IMR-90 (cell line): ENCODE data around the gene PSAP. TPM values are rescaled to one million over a fixed set of nuclear protein-coding genes. Genes with fewer than 3 reads are reported as not detected.

Experiments used
- ATAC-seq: fragments of 200-7000 bp; cut with Tn5 transposase; 2 replicates; pipeline ENCODE4 v1.9.1; 2020; ENCODE audit warnings: low read depth, mild to moderate bottlenecking, moderate library complexity
- BruUV-seq: library from RNA; stranded (reverse); fragments of 400-500 nt; replicated peaks from 2 replicates; lab custom pipeline; 2021; lab: Mats Ljungman, UMichigan
- CTCF ChIA-PET: fragments of 300-600 bp; formaldehyde crosslinking; extraction: SDS; loops from one replicate; lab custom pipeline; 2021; ENCODE audit warnings: antibody characterized with exemption; lab: Yijun Ruan, JAX
- POLR2A ChIA-PET: fragments of 300-600 bp; sonication (Branson Sonifier 250); formaldehyde crosslinking; loops from one replicate; lab custom pipeline; 2022; ENCODE audit warnings: antibody characterized with exemption; ENCODE audit not compliant: unreplicated experiment; lab: Charles Lee
- DNase-seq: peaks from one replicate; pipeline ENCODE4 v3.0.0; 2013
- H2AFZ ChIP-seq: replicated peaks from 2 replicates; pipeline ENCODE3; 2013; ENCODE audit warnings: low read length, mild to moderate bottlenecking; ENCODE audit not compliant: poor library complexity
- H2AK5ac ChIP-seq: 2 replicates; pipeline ENCODE4 v1.6.1; 2013; ENCODE audit warnings: low read depth, low read length, inconsistent platforms
- H2AK9ac ChIP-seq: replicated peaks from 2 replicates; pipeline ENCODE3; 2013; ENCODE audit warnings: mild to moderate bottlenecking, low read depth, low read length, moderate library complexity; ENCODE audit not compliant: poor library complexity
- H2BK120ac ChIP-seq: 2 replicates; pipeline ENCODE4 v1.6.1; 2013; ENCODE audit warnings: low read depth, low read length, inconsistent platforms
- H2BK15ac ChIP-seq: 3 replicates; pipeline ENCODE4 v1.6.1; 2013; ENCODE audit warnings: low read depth, low read length, inconsistent platforms
- H2BK20ac ChIP-seq: 2 replicates; pipeline ENCODE4 v1.6.1; 2013; ENCODE audit warnings: low read depth, mild to moderate bottlenecking, inconsistent platforms, low read length, moderate library complexity
- H2BK5ac ChIP-seq: 2 replicates; pipeline ENCODE4 v1.6.1; 2013; ENCODE audit warnings: mild to moderate bottlenecking, low read depth, low read length, inconsistent platforms; ENCODE audit not compliant: poor library complexity, severe bottlenecking
- H3K14ac ChIP-seq: replicated peaks from 2 replicates; pipeline ENCODE4 v1.6.1; 2013; ENCODE audit warnings: low read depth, low read length, inconsistent platforms
- H3K18ac ChIP-seq: 2 replicates; pipeline ENCODE4 v1.6.1; 2013; ENCODE audit warnings: low read depth, low read length, control low read depth
- H3K23ac ChIP-seq: 2 replicates; pipeline ENCODE4 v1.6.1; 2013; ENCODE audit warnings: low read depth, low read length, inconsistent platforms
- H3K27ac ChIP-seq: 2 replicates; pipeline ENCODE4 v1.5.1; 2013; ENCODE audit warnings: mild to moderate bottlenecking, control low read depth, low read length; ENCODE audit not compliant: insufficient read depth
- H3K27me3 ChIP-seq: 2 replicates; pipeline ENCODE4 v1.6.1; 2013; ENCODE audit warnings: low read length; ENCODE audit not compliant: control insufficient read depth, insufficient read depth
- H3K36me3 ChIP-seq: 2 replicates; pipeline ENCODE4 v1.6.1; 2013; ENCODE audit warnings: low read length, mixed read lengths; ENCODE audit not compliant: control insufficient read depth, insufficient read depth
- H3K4ac ChIP-seq: 2 replicates; pipeline ENCODE4 v1.6.1; 2013; ENCODE audit warnings: low read depth, low read length, inconsistent platforms
- H3K4me1 ChIP-seq: 2 replicates; pipeline ENCODE4 v1.6.1; 2013; ENCODE audit warnings: low read length, mixed read lengths; ENCODE audit not compliant: control insufficient read depth, insufficient read depth
- H3K4me2 ChIP-seq: 2 replicates; pipeline ENCODE4 v1.6.1; 2013; ENCODE audit warnings: low read depth, mild to moderate bottlenecking, control low read depth, low read length, moderate library complexity
- H3K4me3 ChIP-seq: 2 replicates; pipeline ENCODE4 v1.5.1; 2013; ENCODE audit warnings: low read depth, mild to moderate bottlenecking, control low read depth, low read length, moderate library complexity; ENCODE audit not compliant: insufficient read depth
- H3K56ac ChIP-seq: 2 replicates; pipeline ENCODE4 v1.6.1; 2013; ENCODE audit warnings: low read length, inconsistent platforms; ENCODE audit not compliant: insufficient read depth; ENCODE audit errors: extremely low read depth
- H3K79me1 ChIP-seq, 2 experiments: 2 replicates each; pipeline ENCODE4 v1.6.1; 2013; ENCODE audit warnings: low read length in 2 of 2, inconsistent platforms in 1 of 2, low read depth in 1 of 2
- H3K9ac ChIP-seq: 2 replicates; pipeline ENCODE4 v1.6.1; 2013; ENCODE audit warnings: low read depth, low read length, control low read depth
- H3K9me1 ChIP-seq: 2 replicates; pipeline ENCODE4 v1.6.1; 2013; ENCODE audit warnings: low read length, inconsistent platforms; ENCODE audit not compliant: insufficient read depth
- H3K9me3 ChIP-seq: 2 replicates; pipeline ENCODE4 v1.6.1; 2013; ENCODE audit warnings: low read length; ENCODE audit not compliant: control insufficient read depth, insufficient read depth
- H4K20me1 ChIP-seq: 2 replicates; pipeline ENCODE4 v1.6.1; 2013; ENCODE audit warnings: low read length, inconsistent platforms; ENCODE audit not compliant: insufficient read depth
- H4K5ac ChIP-seq: 2 replicates; pipeline ENCODE4 v1.6.1; 2013; ENCODE audit warnings: mild to moderate bottlenecking, low read depth, low read length, control low read depth
- H4K8ac ChIP-seq, 2 experiments: 2 replicates each; pipeline ENCODE4 v1.6.1; 2013; ENCODE audit warnings: low read depth in 2 of 2, low read length in 2 of 2, control low read depth in 1 of 2, inconsistent platforms in 1 of 2
- H4K91ac ChIP-seq: 2 replicates; pipeline ENCODE4 v1.6.1; 2013; ENCODE audit warnings: low read depth, low read length, inconsistent platforms; ENCODE audit not compliant: insufficient read depth
- SMC3 ChIP-seq: fragments of 150-350 bp; IDR thresholded peaks from 2 replicates; pipeline ENCODE4 v1.6.1; 2016; ENCODE audit warnings: low read depth, mild to moderate bottlenecking, antibody characterized with exemption, low read length, moderate library complexity
- whole genome bisulfite sequencing, 2 experiments: methylation state at CpG; one replicate each; pipeline versions ENCODE4 v1.1.5 to v1.1.7; 2013; ENCODE audit warnings: missing lambda C conversion rate in 2 of 2; ENCODE audit not compliant: insufficient read length in 1 of 2; ENCODE audit errors: extremely low coverage in 2 of 2; 5-methylcytosine and 5-hydroxymethylcytosine counted together
- dilution Hi-C: fragments of 300-500 bp; cut with HindIII; formaldehyde crosslinking; loops from one replicate; pipeline ENCODE4 v1.14.3; 2018; ENCODE audit warnings: low sequenced_read_pairs; ENCODE audit not compliant: unreplicated experiment
- in situ Hi-C: fragments of 300-500 bp; cut with MboI; formaldehyde crosslinking; loops from 3 replicates; pipeline ENCODE4 v1.14.3; 2019; ENCODE audit warnings: low sequenced_read_pairs, inconsistent platforms, mixed read lengths
- intact Hi-C: fragments of 100-400 bp; cut with micrococcal nuclease; formaldehyde crosslinking; loops from 2 replicates; pipeline ENCODE4 v1.10.0; 2022
- polyA plus RNA-seq, 3 experiments: library from polyadenylated mRNA; depleted of rRNA; stranded (reverse); fragments of >200 nt; gene quantifications; 2 replicates each; pipeline ENCODE4 v1.2.3, GENCODE V29; 2012; ENCODE audit warnings: low replicate concordance in 1 of 3
- total RNA-seq: library from RNA; depleted of rRNA; stranded (reverse); fragments of >200 nt; gene quantifications from 2 replicates; pipeline ENCODE4 v1.2.3, GENCODE V29; 2012

The PSAP gene
- total and polyA plus RNA-seq, 2 of the 4 experiments (the other 2 are of a cell fraction): 216 to 876 TPM

GRCh38 chr10:71784679-71785272 lies 66.3 kb downstream of the PSAP start:
- H4K20me1 ChIP-seq: no peaks in the 10 kb centered on the region
- H2BK20ac ChIP-seq: no peak overlapping the region
- no peaks in the 10 kb centered on the region for H3K9me3 ChIP-seq
- WGBS, 2 experiments: 85% methylated on average over 17 of the region's 18 CpGs; no CpG with 5 or more reads in 1 of the 2 experiments
- H3K56ac ChIP-seq: no peak overlapping the region
- H3K4me2 ChIP-seq: no peak overlapping the region
- H2AK9ac ChIP-seq: no peak overlapping the region
- dilution Hi-C loops (no loop called here), in situ Hi-C loops (no loop called here), intact Hi-C loops (no loop called here)
- H3K9me1 ChIP-seq: no peaks in the 10 kb centered on the region
- no peak overlapping the region for H2BK5ac ChIP-seq
- no peak overlapping the region for H4K5ac ChIP-seq
- H3K14ac ChIP-seq: no peak overlapping the region
- ATAC-seq: no peak
- H2AK5ac ChIP-seq: no peak overlapping the region
- no peak overlapping the region for H2AFZ ChIP-seq
- peaks cover 61% of the 10 kb centered on the region for H3K27me3 ChIP-seq
- BruUV-seq: no TSS peak
- H2BK120ac ChIP-seq: no peak overlapping the region
- TF ChIP-seq SMC3: no peak
- H3K4me1 ChIP-seq: no peaks in the 10 kb centered on the region
- no peaks in the 10 kb centered on the region for H3K36me3 ChIP-seq
- no peak overlapping the region for H4K91ac ChIP-seq
- POLR2A ChIA-PET: no interaction called here
- H3K4ac ChIP-seq: no peak overlapping the region
- no peak for DNase-seq
- CTCF ChIA-PET: no interaction called here
- no peak overlapping the region for H4K8ac ChIP-seq
- no peak overlapping the region for H3K9ac ChIP-seq
- H3K79me1 ChIP-seq: no peaks in the 10 kb centered on the region
- H3K18ac ChIP-seq: no peak overlapping the region
- no peak overlapping the region for H3K23ac ChIP-seq
- H3K27ac ChIP-seq: no peak overlapping the region
- H2BK15ac ChIP-seq: no peak overlapping the region
- H3K4me3 ChIP-seq: no peak overlapping the region
